NCI-H2081 (cell line): ENCODE results near the gene DCTD.

Experiments
- DNase-seq, 2 experiments: peaks; one replicate each; lab custom pipeline; 2025; lab: John Stamatoyannopoulos, UW

Gene DCTD

DNA sequence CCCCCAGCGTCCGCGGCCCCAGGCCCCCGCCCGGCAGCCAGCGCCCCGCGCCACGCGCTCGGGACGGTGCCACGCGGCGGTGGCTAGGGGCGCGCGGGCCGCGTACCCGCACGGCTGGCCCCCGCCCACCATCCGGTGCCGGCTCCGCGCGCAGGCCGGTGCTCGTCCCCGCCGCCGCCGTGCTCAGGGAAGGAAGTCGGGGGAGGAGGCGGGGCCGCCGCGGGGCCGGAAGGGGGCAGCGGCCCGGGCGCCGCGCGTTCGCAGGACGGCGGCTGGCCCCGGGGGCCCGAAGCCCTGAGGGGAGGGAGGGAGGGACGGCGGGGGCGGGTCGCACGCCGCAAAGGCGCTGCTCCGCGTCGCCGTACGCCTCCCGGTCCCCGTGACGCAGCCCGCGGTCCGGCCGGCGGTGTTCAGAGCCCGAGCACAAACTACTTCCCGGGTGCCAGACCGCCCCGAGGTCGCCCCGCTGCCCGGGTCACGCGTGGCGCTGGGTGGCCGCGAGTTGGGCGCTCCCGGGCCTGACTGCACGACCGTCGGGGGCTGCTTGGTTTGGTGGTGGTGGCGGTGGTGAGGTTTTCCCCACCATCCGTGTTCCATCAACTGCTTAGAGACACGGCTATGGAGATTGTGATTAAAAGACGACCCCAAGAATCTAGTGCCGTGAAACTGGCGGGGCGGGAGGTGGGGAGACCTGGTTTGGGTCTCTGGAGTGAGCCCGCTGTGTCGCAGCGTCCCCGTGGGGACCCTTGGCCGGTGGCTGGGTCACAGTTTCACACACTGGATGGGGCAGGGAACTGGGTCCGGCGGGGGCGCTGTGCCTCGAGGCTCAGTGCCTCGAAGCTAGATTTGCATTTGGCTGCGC is at the start of gene DCTD:
Gene DCTD (minus strand): TSS at position 205 of the 862 bp plus-strand sequence. CDS start 1,818 bp downstream, outside the sequence.
- peak; percentile 40 to 64 for DNase-seq

GRCh38 chr4:182960746-182961145 is 43.6 kb upstream of the DCTD start:
- no peak for DNase-seq

DNA sequence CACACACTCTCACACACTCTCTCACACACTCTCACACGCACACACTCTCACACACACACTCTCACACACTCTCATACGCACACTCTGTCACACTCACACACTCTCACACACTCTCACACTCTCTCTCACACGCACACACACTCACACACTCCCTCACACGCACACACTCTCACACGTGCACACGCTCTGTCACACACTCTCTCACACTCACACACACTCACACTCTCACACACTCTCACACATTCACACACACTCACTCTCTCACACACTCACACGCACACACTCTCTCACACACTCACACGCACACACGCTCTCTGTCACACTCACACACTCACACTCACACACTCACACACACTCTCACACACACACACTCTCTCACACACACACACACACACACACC is 43.0 kb upstream of the DCTD start:
- no peak for DNase-seq

DNA sequence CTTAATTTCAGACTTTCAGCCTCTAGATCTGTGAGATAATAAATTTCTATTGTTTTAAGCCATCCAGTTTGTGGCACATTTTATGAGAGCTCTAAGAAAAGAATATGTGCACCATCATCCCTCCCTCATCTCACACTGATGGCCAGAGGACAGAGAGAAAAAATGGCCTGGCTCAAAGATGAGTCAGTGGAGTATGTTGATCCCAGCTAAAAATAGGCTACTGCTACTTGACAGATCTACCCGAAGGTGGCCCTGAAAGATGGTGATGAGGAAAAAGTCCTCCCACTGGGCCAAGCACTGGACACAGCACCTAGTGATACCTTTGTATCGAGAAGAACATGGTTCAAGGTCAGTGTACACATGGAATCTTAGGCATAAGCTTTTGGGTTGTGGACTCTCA is 38.2 kb upstream of the DCTD start:
- DNase-seq: no peak

GRCh38 chr4:182944484-182945213 is 27.5 kb upstream of the DCTD start:
- no peak for DNase-seq

- DNase-seq: no peak
Measured at GRCh38 chr4:182939680-182940079, 22.5 kb upstream of the DCTD start.

DNA sequence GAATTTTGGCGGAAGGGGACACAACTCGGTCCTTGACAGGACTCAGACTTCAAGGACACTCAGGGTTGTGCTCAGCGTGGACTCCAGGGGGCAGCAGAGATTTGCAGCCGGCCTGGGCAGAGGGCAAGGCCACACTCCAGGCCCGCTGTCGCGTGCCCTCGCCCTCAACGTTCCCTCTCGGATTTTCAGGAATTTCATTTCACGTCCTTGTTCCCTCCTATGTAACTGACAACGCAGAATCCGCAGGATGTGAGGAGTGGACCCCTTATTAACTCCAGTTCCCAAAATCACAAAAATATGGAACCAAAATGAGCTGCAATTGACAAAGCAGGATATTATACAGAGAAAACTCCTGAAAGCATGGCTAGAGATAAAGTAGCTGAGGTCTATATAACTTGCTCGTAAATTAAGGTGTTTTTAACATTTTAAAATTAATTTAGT is 21.0 kb upstream of the DCTD start:
- peak; percentile 48 to 58 for DNase-seq

- DNase-seq: no peak
Measured at GRCh38 chr4:182937268-182938204, 20.4 kb upstream of the DCTD start.

- DNase-seq: no peak
Measured at GRCh38 chr4:182932651-182933050, 15.5 kb upstream of the DCTD start.

GRCh38 chr4:182931691-182932345 is 14.6 kb upstream of the DCTD start:
- no peak for DNase-seq

GRCh38 chr4:182930889-182931288 is 13.7 kb upstream of the DCTD start:
- no peak for DNase-seq

- DNase-seq: no peak
Measured at GRCh38 chr4:182929296-182929695, 12.1 kb upstream of the DCTD start.

- DNase-seq: peak in 1 of 2 experiments; percentile 6
Measured at GRCh38 chr4:182928061-182928460, 10.9 kb upstream of the DCTD start.

DNA sequence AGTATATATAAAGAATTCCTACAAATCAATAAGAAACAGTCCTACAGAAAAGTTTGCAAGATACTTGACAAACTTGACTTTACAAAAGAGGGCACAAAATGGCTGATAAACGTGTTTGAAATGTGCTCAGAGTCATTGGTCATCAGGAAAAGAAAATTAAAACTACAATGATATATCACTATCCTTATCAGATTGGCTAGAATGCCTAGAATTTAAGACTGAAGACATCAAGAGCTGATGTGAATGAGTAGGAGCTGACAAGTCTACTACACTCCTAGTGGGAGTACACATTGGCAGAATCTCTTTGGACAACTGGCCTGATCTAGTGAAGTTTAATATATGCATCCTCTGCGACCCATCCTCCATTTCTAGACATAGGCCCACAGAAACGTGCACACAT is 10.3 kb upstream of the DCTD start:
- no peak for DNase-seq

DNA sequence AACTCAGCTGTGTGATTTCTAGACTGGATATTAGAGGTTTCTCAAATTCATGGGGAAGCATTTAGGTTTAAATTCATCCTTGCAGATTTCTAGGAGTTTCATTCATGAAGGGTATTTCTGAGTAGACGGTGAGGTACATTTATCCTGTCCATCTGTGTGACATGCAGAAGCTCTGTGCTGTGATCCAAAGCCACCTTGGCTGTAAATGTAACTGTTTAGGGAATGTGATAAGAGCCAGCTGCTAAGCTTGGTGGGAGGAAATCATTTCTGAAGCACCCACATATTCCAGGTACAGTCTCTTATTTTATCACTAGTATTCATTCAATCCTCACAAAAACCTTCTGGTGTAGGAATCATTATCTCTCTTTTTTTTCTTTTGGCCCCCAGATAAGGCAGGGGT is 8.7 kb upstream of the DCTD start:
- DNase-seq: no peak

GRCh38 chr4:182925298-182925757 is 8.1 kb upstream of the DCTD start:
- DNase-seq: peak; percentile 81 to 87

GRCh38 chr4:182924497-182924896 is 7.3 kb upstream of the DCTD start:
- no peak for DNase-seq

- DNase-seq: no peak
Measured at GRCh38 chr4:182923796-182924340, 6.7 kb upstream of the DCTD start.

GRCh38 chr4:182923366-182923765 is 6.2 kb upstream of the DCTD start:
- no peak for DNase-seq

DNA sequence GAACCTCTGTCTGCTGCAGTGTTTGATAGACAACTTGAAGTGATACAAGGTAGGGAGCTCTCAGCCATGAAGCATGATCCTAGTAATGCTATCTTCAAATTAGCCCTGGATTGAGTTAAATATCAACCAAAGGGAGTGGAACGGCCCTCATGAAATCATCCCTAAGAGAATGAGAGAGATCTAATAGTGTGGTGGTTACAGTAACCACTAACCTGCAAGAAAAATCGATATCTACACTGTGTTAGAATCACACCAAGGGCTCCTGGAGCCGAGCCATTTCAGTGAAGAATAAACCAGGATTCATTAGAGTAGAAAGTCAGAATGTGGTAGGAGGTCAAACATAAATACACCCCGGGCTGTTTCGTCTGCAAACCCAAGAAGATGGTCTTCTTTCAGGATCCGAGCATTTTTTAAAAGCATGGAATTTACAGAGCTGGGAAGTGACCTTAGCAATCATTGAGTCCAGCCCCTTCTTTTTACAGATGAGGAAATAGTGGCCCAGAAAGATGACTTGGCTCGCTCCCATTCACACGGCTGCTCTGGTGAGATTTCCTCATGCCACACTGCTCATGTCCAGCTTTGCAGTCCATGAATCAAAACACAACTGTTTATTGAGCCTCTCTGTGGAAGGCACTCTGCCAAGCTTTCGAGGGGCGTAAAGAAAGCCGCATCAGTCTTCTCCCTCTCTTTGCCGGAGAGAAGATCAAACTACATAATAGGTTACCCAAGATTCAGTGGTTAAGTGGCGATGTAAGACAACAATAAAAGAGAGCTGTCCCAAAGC is 5.5 kb upstream of the DCTD start:
- no peak for DNase-seq
